SK-N-SH treated with all-trans-retinoic acid at 6 μM for 48 hours (cell line): ENCODE data around the gene SAPCD1.

Experiments
- ATAC-seq: fragments of 200-7000 bp; cut with Tn5 transposase; 3 replicates; pipeline ENCODE4 v1.9.1; 2020; ENCODE audit warnings: mild to moderate bottlenecking, moderate library complexity
- ARNTL ChIP-seq: fragments of 450-650 bp; formaldehyde crosslinking; IDR thresholded peaks from 2 replicates; pipeline ENCODE4 v1.5.0; 2020; ENCODE audit warnings: low read depth, mild to moderate bottlenecking, moderate library complexity, borderline replicate concordance
- BACH2 ChIP-seq: fragments of 250-450 bp; sonication (Bioruptor Pico); IDR thresholded peaks from 2 replicates; pipeline ENCODE4 v1.9.0; 2021; ENCODE audit warnings: mild to moderate bottlenecking, borderline replicate concordance
- CREB5 ChIP-seq: fragments of 250-450 bp; sonication (Bioruptor Pico); IDR thresholded peaks from 2 replicates; pipeline ENCODE4 v1.5.1; 2020; ENCODE audit warnings: low read depth, mild to moderate bottlenecking, moderate library complexity
- CSRNP3 ChIP-seq: fragments of 250-450 bp; sonication (Bioruptor Pico); IDR thresholded peaks from 2 replicates; pipeline ENCODE4 v1.5.1; 2021; ENCODE audit warnings: mild to moderate bottlenecking, moderate library complexity
- ESRRG ChIP-seq: fragments of 250-450 bp; sonication (Bioruptor Pico); IDR thresholded peaks from 2 replicates; pipeline ENCODE4 v1.6.1; 2021; ENCODE audit warnings: mild to moderate bottlenecking
- GLIS3 ChIP-seq: fragments of 250-450 bp; sonication (Bioruptor Pico); IDR thresholded peaks from 2 replicates; pipeline ENCODE4 v1.5.0; 2020; ENCODE audit warnings: mild to moderate bottlenecking, moderate library complexity
- ISL1 ChIP-seq: fragments of 250-450 bp; sonication (Bioruptor Pico); IDR thresholded peaks from 2 replicates; pipeline ENCODE4 v2.1.2; 2022; ENCODE audit warnings: mild to moderate bottlenecking, moderate library complexity
- PATZ1 ChIP-seq: fragments of 250-450 bp; sonication (Bioruptor Pico); IDR thresholded peaks from 2 replicates; pipeline ENCODE4 v1.8.0; 2020; ENCODE audit warnings: mild to moderate bottlenecking, moderate library complexity, borderline replicate concordance
- POU6F1 ChIP-seq: fragments of 250-450 bp; sonication (Bioruptor Pico); IDR thresholded peaks from 2 replicates; pipeline ENCODE4 v1.8.0; 2021; ENCODE audit warnings: low read depth, mild to moderate bottlenecking, moderate library complexity, borderline replicate concordance
- PPARA ChIP-seq: fragments of 250-450 bp; sonication (Bioruptor Pico); IDR thresholded peaks from 2 replicates; pipeline ENCODE4 v1.5.0; 2020; ENCODE audit warnings: mild to moderate bottlenecking, borderline replicate concordance
- RARB ChIP-seq: fragments of 250-450 bp; sonication (Bioruptor Pico); IDR thresholded peaks from 2 replicates; pipeline ENCODE4 v1.8.0; 2021; ENCODE audit warnings: mild to moderate bottlenecking, moderate library complexity
- SNAI2 ChIP-seq: fragments of 250-450 bp; sonication (Bioruptor Pico); IDR thresholded peaks from 2 replicates; pipeline ENCODE4 v1.5.0; 2020; ENCODE audit warnings: mild to moderate bottlenecking, moderate library complexity
- TCF4 ChIP-seq: fragments of 250-450 bp; sonication (Bioruptor Pico); IDR thresholded peaks from 2 replicates; pipeline ENCODE4 v1.8.0; 2021; ENCODE audit warnings: mild to moderate bottlenecking, moderate library complexity, borderline replicate concordance
- TOX ChIP-seq: fragments of 250-450 bp; sonication (Bioruptor Pico); IDR thresholded peaks from 2 replicates; pipeline ENCODE4 v1.8.0; 2021; ENCODE audit warnings: mild to moderate bottlenecking, moderate library complexity, borderline replicate concordance
- TSHZ2 ChIP-seq: fragments of 250-450 bp; sonication (Bioruptor Pico); IDR thresholded peaks from 2 replicates; pipeline ENCODE4 v1.5.0; 2020; ENCODE audit warnings: mild to moderate bottlenecking, moderate library complexity
- ZC3H10 ChIP-seq: fragments of 250-450 bp; sonication (Bioruptor Pico); IDR thresholded peaks from 2 replicates; pipeline ENCODE4 v1.5.1; 2021; ENCODE audit warnings: mild to moderate bottlenecking, moderate library complexity
- ZFP30 ChIP-seq: fragments of 450-650 bp; formaldehyde crosslinking; IDR thresholded peaks from 2 replicates; pipeline ENCODE4 v1.5.0; 2022; ENCODE audit warnings: mild to moderate bottlenecking, moderate library complexity
- ZNF565 ChIP-seq: fragments of 450-650 bp; formaldehyde crosslinking; conservative IDR thresholded peaks from 2 replicates; pipeline ENCODE4 v1.5.0; 2020; ENCODE audit warnings: low read depth, mild to moderate bottlenecking, moderate library complexity
- ZNF70 ChIP-seq: fragments of 450-650 bp; formaldehyde crosslinking; IDR thresholded peaks from 2 replicates; pipeline ENCODE4 v1.5.0; 2020; ENCODE audit warnings: mild to moderate bottlenecking, moderate library complexity
- ZNF8 ChIP-seq: fragments of 450-650 bp; formaldehyde crosslinking; IDR thresholded peaks from 2 replicates; pipeline ENCODE4 v1.5.0; 2020; ENCODE audit warnings: mild to moderate bottlenecking, moderate library complexity

Gene SAPCD1

GRCh38 chr6:31796993-31797385, 34.5 kb downstream of the SAPCD1 start:
- no peak for ATAC-seq
- TF ChIP-seq ARNTL (no peak), SNAI2 (CRISPR knock-in tag) (no peak), POU6F1 (no peak), CSRNP3 (no peak), RARB (CRISPR knock-in tag) (no peak), ESRRG (no peak), TCF4 (no peak), BACH2 (no peak), PPARA (CRISPR knock-in tag) (no peak), ZNF70 (no peak), GLIS3 (CRISPR knock-in tag) (no peak), CREB5 (no peak)

- TF ChIP-seq BACH2 (no peak), ZFP30 (CRISPR knock-in tag) (no peak), ZC3H10 (CRISPR knock-in tag) (no peak), ESRRG (no peak), RARB (CRISPR knock-in tag) (no peak), ISL1 (no peak), CREB5 (no peak), CSRNP3 (no peak), PPARA (CRISPR knock-in tag) (no peak), SNAI2 (CRISPR knock-in tag) (no peak), ZNF8 (no peak), POU6F1 (no peak), TCF4 (no peak), ZNF70 (no peak), ZNF565 (CRISPR knock-in tag) (no peak), GLIS3 (CRISPR knock-in tag) (no peak), TSHZ2 (CRISPR knock-in tag) (no peak), TOX (CRISPR knock-in tag) (no peak)
- ATAC-seq, result no peak
Observed at GRCh38 chr6:31797588-31797987, 35.1 kb downstream of the SAPCD1 start.

- no peak for ATAC-seq
- TF ChIP-seq CSRNP3, result no peak
- no peak for TF ChIP-seq ZNF70
- no peak for TF ChIP-seq TSHZ2 (CRISPR knock-in tag)
- no peak for TF ChIP-seq ZNF565 (CRISPR knock-in tag)
- TF ChIP-seq PATZ1, result no peak
- no peak for TF ChIP-seq SNAI2 (CRISPR knock-in tag)
Observed at GRCh38 chr6:31799781-31800180, 37.3 kb downstream of the SAPCD1 start.
